GM12865 (cell line): Measurements from ENCODE around the gene FAM3C.

Experiments used
- DNase-seq: peaks from one replicate; pipeline ENCODE4 v3.0.0; 2010; ENCODE audit warnings: low read depth
- H3K4me3 ChIP-seq: 2 replicates; pipeline ENCODE4 v1.5.1; 2011; ENCODE audit warnings: mild to moderate bottlenecking, low read depth, low read length, control low read depth
- CTCF ChIP-seq: IDR thresholded peaks from 2 replicates; pipeline ENCODE4 v1.5.1; 2011; ENCODE audit warnings: low read length, control low read depth, low read depth, inconsistent platforms; ENCODE audit not compliant: insufficient read depth; ENCODE audit errors: missing control alignments

FAM3C gene

GRCh38 chr7:121397822-121398221, 1.7 kb upstream of the FAM3C start:
- no peak overlapping the region for H3K4me3 ChIP-seq
- no peak for DNase-seq
- no peak for TF ChIP-seq CTCF

GRCh38 chr7:121397361-121397760, 1.3 kb upstream of the FAM3C start:
- no peak for DNase-seq
- no peak for TF ChIP-seq CTCF
- H3K4me3 ChIP-seq: no peak overlapping the region

GRCh38 chr7:121395494-121395960, 581 bp downstream of the FAM3C start:
- DNase-seq: peak; percentile 61
- no peak for TF ChIP-seq CTCF
- H3K4me3 ChIP-seq: peak overlapping the region; percentile 80

GRCh38 chr7:121394709-121395140, 1.4 kb downstream of the FAM3C start:
- TF ChIP-seq CTCF: no peak
- H3K4me3 ChIP-seq: peak overlapping the region; percentile 80
- DNase-seq: peak; percentile 66

- no peak for DNase-seq
- H3K4me3 ChIP-seq: no peak overlapping the region
- no peak for TF ChIP-seq CTCF
These were observed 3.1 kb downstream of the FAM3C start for GRCh38 chr7:121393005-121393366.

GRCh38 chr7:121392277-121393004, 3.7 kb downstream of the FAM3C start:
- no peak overlapping the region for H3K4me3 ChIP-seq
- no peak for TF ChIP-seq CTCF
- DNase-seq: no peak

GRCh38 chr7:121391686-121392085, 4.4 kb downstream of the FAM3C start:
- no peak for DNase-seq
- no peak overlapping the region for H3K4me3 ChIP-seq
- no peak for TF ChIP-seq CTCF
